SU-DHL-6 (cell line): ENCODE data around the gene CRACR2A.

Experiments used
- H2AFZ ChIP-seq: fragments of 200-600 bp; sonication (generic); 2 replicates; pipeline ENCODE4 v1.6.1; 2014; ENCODE audit warnings: low read depth, mild to moderate bottlenecking, moderate library complexity, mixed read lengths, antibody characterized with exemption, low read length; ENCODE audit not compliant: severe bottlenecking
- H3F3A ChIP-seq: fragments of 200-600 bp; shearing (Covaris generic); 2 replicates; pipeline ENCODE4 v1.6.0; 2016; ENCODE audit warnings: antibody characterized with exemption, mild to moderate bottlenecking; ENCODE audit not compliant: insufficient read depth
- H3K27ac ChIP-seq: fragments of 200-600 bp; sonication (generic); 2 replicates; pipeline ENCODE4 v1.5.1; 2016; ENCODE audit warnings: low read depth, mild to moderate bottlenecking, low read length, moderate library complexity, mixed read lengths
- H3K27me3 ChIP-seq: fragments of 200-600 bp; sonication (generic), shearing (Covaris generic); 2 replicates; pipeline ENCODE4 v1.6.0; 2014; ENCODE audit warnings: mild to moderate bottlenecking, low read length
- H3K36me3 ChIP-seq: fragments of 200-600 bp; sonication (generic); 2 replicates; pipeline ENCODE4 v1.6.1; 2014; ENCODE audit warnings: mild to moderate bottlenecking, low read length, mixed read lengths
- H3K4me2 ChIP-seq: fragments of 300-600, 200-600 bp; shearing (Covaris generic), sonication (generic); 2 replicates; pipeline ENCODE4 v1.6.0; 2014; ENCODE audit warnings: low read length, low read depth, mild to moderate bottlenecking; ENCODE audit not compliant: poor library complexity, severe bottlenecking
- H3K4me3 ChIP-seq: fragments of 200-600 bp; sonication (generic); 2 replicates; pipeline ENCODE4 v1.5.1; 2014; ENCODE audit warnings: antibody characterized with exemption, low read length, mild to moderate bottlenecking, mixed read lengths; ENCODE audit not compliant: insufficient read depth, poor library complexity, severe bottlenecking
- H3K79me2 ChIP-seq: fragments of 200-600 bp; sonication (generic); 2 replicates; pipeline ENCODE4 v1.6.1; 2014; ENCODE audit warnings: mild to moderate bottlenecking, low read length, moderate library complexity; ENCODE audit not compliant: insufficient read depth
- H3K9ac ChIP-seq: fragments of 200-600 bp; sonication (generic); 2 replicates; pipeline ENCODE4 v1.7.0; 2014; ENCODE audit warnings: mild to moderate bottlenecking, low read length
- H3K9me2 ChIP-seq: fragments of 200-600 bp; sonication (generic); replicated peaks from 2 replicates; pipeline ENCODE4 v1.6.1; 2014; ENCODE audit warnings: low read length; ENCODE audit not compliant: insufficient read depth
- H3K9me3 ChIP-seq: fragments of 200-600 bp; sonication (generic); 2 replicates; pipeline ENCODE4 v1.6.1; 2014; ENCODE audit warnings: low read length, mixed read lengths; ENCODE audit not compliant: insufficient read depth
- H4K20me1 ChIP-seq: fragments of 200-600 bp; sonication (generic); 2 replicates; pipeline ENCODE4 v1.6.1; 2014; ENCODE audit warnings: low read depth, mild to moderate bottlenecking, antibody characterized with exemption, low read length, moderate library complexity, mixed read lengths
- CTCF ChIP-seq: fragments of 200-600 bp; sonication (generic); IDR thresholded peaks from one replicate; pipeline ENCODE4 v1.5.1; 2017; ENCODE audit warnings: antibody characterized with exemption, mild to moderate bottlenecking, low read length, moderate library complexity; ENCODE audit not compliant: insufficient read depth, poor library complexity, severe bottlenecking
- EZH2phosphoT487 ChIP-seq: fragments of 200-600 bp; sonication (generic), shearing (Covaris generic); conservative IDR thresholded peaks from 2 replicates; pipeline ENCODE4 v1.6.1; 2018; ENCODE audit warnings: mild to moderate bottlenecking, antibody characterized with exemption, low read length, moderate library complexity, mixed read lengths

Gene CRACR2A

DNA sequence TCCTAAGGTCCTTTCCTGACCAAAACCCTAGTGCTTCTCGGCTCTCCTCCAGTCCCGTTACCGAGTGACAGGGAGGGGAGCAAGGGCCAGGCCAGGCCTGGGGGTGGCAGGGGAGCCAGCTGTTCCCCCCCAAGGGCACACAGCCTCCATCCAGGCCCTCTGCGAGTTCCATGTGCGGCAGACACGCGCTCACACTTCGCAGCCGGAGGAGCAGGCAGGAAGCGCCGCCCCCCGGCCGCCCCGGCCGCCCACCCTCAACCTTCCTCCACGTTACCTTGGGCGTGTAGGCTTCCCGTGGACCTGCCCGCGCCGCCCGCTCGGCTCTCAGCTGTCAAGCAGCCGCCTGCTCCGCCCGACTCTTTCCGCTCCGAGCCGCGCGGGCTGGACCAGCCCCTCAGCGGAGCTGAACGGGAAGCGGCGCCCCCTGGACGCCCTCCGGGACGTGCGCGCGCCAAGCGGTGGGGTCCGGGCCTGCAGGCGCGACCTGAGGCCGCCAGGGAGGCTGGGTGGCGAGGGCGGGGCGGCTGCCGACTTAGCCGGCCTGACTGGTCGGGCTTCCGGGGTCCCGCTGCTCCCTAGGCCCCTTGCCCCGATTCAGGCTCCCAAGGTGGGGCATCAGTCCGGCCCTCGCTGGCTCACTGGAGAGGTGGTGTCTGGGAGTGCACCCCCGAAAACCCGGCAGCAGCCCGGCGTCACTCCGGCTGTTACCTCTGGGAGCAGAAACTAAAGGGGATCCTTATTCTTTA is at the start of gene CRACR2A:
TSS of gene CRACR2A (minus strand) at position 369 of the 746 bp plus-strand sequence. CDS start 56,110 bp downstream, outside the sequence.
- Histone ChIP-seq H3K9me2 (no peaks in the 10 kb centered on the region), H3F3A (no peaks in the 10 kb centered on the region), H3K9ac (peak within 1 kb of the TSS; percentile 85), H3K4me3 (peak within 1 kb of the TSS; percentile 64), H3K36me3 (no peaks in the 10 kb centered on the region), H4K20me1 (no peaks in the 10 kb centered on the region), H3K9me3 (no peaks in the 10 kb centered on the region), H3K79me2 (peaks cover 44% of the 10 kb centered on the region), H2AFZ (peak within 1 kb of the TSS; percentile 78), H3K27ac (peak within 1 kb of the TSS; percentile 82), H3K4me2 (peak within 1 kb of the TSS; percentile 79), H3K27me3 (no peaks in the 10 kb centered on the region)
- TF ChIP-seq CTCF (peak; percentile 43), EZH2phosphoT487 (no peak)

DNA sequence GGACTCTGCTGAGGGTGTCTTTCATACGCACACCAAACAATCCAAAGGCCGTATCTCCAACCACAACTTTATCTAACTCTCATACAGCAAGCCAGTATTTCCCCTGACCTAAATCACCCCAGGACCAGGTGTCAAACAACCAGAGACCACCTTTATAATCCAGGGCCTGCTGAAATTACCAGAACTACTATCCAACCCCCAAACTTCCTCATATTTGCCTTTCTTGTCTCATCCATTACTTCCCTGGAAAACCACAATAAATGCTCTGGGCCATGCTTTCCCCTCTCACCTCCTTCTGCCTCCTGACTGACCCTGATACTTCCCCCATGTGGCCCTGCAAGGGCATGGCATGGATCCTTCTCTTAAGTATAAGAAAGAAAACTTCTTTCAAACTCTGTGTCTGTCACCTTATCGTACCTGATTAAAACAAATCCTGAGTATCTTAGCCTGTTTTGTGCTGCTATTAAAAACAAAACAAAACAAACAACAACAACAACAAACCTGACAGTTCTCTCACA is 44.7 kb upstream of the CRACR2A start:
- H2AFZ ChIP-seq, result no peak overlapping the region
- TF ChIP-seq EZH2phosphoT487 (no peak), CTCF (no peak)
- no peaks in the 10 kb centered on the region for H3K9me2 ChIP-seq
- H4K20me1 ChIP-seq, result no peaks in the 10 kb centered on the region
- H3K27ac ChIP-seq, result no peak overlapping the region
- H3K4me3 ChIP-seq, result no peak overlapping the region
- no peaks in the 10 kb centered on the region for H3K9me3 ChIP-seq
- no peaks in the 10 kb centered on the region for H3K27me3 ChIP-seq
- H3K79me2 ChIP-seq, result no peaks in the 10 kb centered on the region
- H3K36me3 ChIP-seq, result no peaks in the 10 kb centered on the region
- H3K4me2 ChIP-seq, result no peak overlapping the region
- H3K9ac ChIP-seq, result no peak overlapping the region
- no peaks in the 10 kb centered on the region for H3F3A ChIP-seq

GRCh38 chr12:3795492-3796133 is 42.7 kb upstream of the CRACR2A start:
- H3K9me2 ChIP-seq, result no peaks in the 10 kb centered on the region
- no peaks in the 10 kb centered on the region for H3K36me3 ChIP-seq
- H4K20me1 ChIP-seq, result no peaks in the 10 kb centered on the region
- no peaks in the 10 kb centered on the region for H3K9me3 ChIP-seq
- no peak overlapping the region for H3K4me3 ChIP-seq
- no peak for TF ChIP-seq CTCF
- TF ChIP-seq EZH2phosphoT487, result no peak
- H3F3A ChIP-seq, result no peaks in the 10 kb centered on the region
- no peak overlapping the region for H2AFZ ChIP-seq
- no peaks in the 10 kb centered on the region for H3K79me2 ChIP-seq
- H3K9ac ChIP-seq, result no peak overlapping the region
- H3K4me2 ChIP-seq, result no peak overlapping the region
- no peaks in the 10 kb centered on the region for H3K27me3 ChIP-seq
- H3K27ac ChIP-seq, result no peak overlapping the region
